PC-3 (cell line): ENCODE data around the gene RHOV. TPM values are rescaled to one million over a fixed set of nuclear protein-coding genes. Genes with fewer than 3 reads are reported as not detected.
A peak's percentile ranks its signal among the peaks of the same experiment; 100 is the strongest.

Experiments
- ATAC-seq: fragments of 200-7000 bp; cut with Tn5 transposase; 2 replicates; pipeline ENCODE4 v1.9.1; 2020; ENCODE audit warnings: mild to moderate bottlenecking, moderate library complexity
- BruUV-seq: library from RNA; stranded (reverse); fragments of 400-500 nt; replicated peaks from 2 replicates; lab custom pipeline; 2021; lab: Mats Ljungman, UMichigan
- CTCF ChIA-PET: fragments of 300-600 bp; sonication (Branson Sonifier 250); formaldehyde crosslinking; loops from one replicate; lab custom pipeline; 2022; ENCODE audit warnings: antibody characterized with exemption; lab: Charles Lee
- POLR2A ChIA-PET: fragments of 300-600 bp; sonication (Branson Sonifier 250); formaldehyde crosslinking; loops from one replicate; lab custom pipeline; 2022; ENCODE audit warnings: antibody characterized with exemption; ENCODE audit not compliant: unreplicated experiment; lab: Charles Lee
- DNase-seq: peaks from one replicate; pipeline ENCODE4 v3.0.0-alpha.2; 2015
- H2AFZ ChIP-seq: fragments of 300-600 bp; sonication (generic); 2 replicates; pipeline ENCODE4 v1.6.0; 2016; ENCODE audit warnings: antibody characterized with exemption, low read length
- H3F3A ChIP-seq: fragments of 300-600 bp; sonication (generic); one replicate; pipeline ENCODE4 v1.6.0; 2017; ENCODE audit warnings: antibody characterized with exemption, low read length, control low read depth, mild to moderate bottlenecking; ENCODE audit not compliant: unreplicated experiment
- H3K27ac ChIP-seq: fragments of 300-600 bp; sonication (generic); 2 replicates; pipeline ENCODE4 v1.5.1; 2016; ENCODE audit warnings: mild to moderate bottlenecking, low read length
- H3K27me3 ChIP-seq: fragments of 300-600 bp; sonication (generic); 2 replicates; pipeline ENCODE4 v1.6.1; 2016; ENCODE audit warnings: low read length, mixed read lengths
- H3K36me3 ChIP-seq: fragments of 300-600 bp; sonication (generic); 2 replicates; pipeline ENCODE4 v1.6.1; 2016; ENCODE audit warnings: low read depth, mixed run types, low read length, mixed read lengths
- H3K4me1 ChIP-seq: fragments of 300-600 bp; sonication (generic); 2 replicates; pipeline ENCODE4 v1.5.1; 2016; ENCODE audit warnings: low read length; ENCODE audit not compliant: insufficient read depth
- H3K4me2 ChIP-seq: fragments of 300-600 bp; sonication (generic); 2 replicates; pipeline ENCODE4 v1.6.0; 2016; ENCODE audit warnings: low read length
- H3K4me3 ChIP-seq: fragments of 300-600 bp; sonication (generic); 2 replicates; pipeline ENCODE4 v1.5.1; 2016; ENCODE audit warnings: mild to moderate bottlenecking, low read length, mixed read lengths
- H3K79me2 ChIP-seq: fragments of 300-600 bp; sonication (generic); 2 replicates; pipeline ENCODE4 v1.6.1; 2017; ENCODE audit warnings: low read length, mixed read lengths
- H3K9ac ChIP-seq: fragments of 300-600 bp; sonication (generic); 2 replicates; pipeline ENCODE4 v1.6.0; 2016; ENCODE audit warnings: mild to moderate bottlenecking, low read length
- H3K9me2 ChIP-seq: fragments of 300-600 bp; sonication (generic); replicated peaks from 2 replicates; pipeline ENCODE4 v1.6.1; 2016; ENCODE audit warnings: mixed run types, low read length, mixed read lengths
- H3K9me3 ChIP-seq: fragments of 300-600 bp; sonication (generic); 2 replicates; pipeline ENCODE4 v1.6.1; 2016; ENCODE audit warnings: low read length, mixed read lengths
- H4K20me1 ChIP-seq: fragments of 300-600 bp; sonication (generic); 2 replicates; pipeline ENCODE4 v1.6.1; 2016; ENCODE audit warnings: low read length, mixed read lengths
- EZH2 ChIP-seq: fragments of 300-600 bp; sonication (generic); IDR thresholded peaks from one replicate; pipeline ENCODE4 v1.6.1; 2017; ENCODE audit warnings: antibody characterized with exemption, mild to moderate bottlenecking, low read length; ENCODE audit not compliant: unreplicated experiment
- EZH2phosphoT487 ChIP-seq: fragments of 300-600 bp; sonication (generic); IDR thresholded peaks from 2 replicates; pipeline ENCODE4 v1.6.1; 2018; ENCODE audit warnings: mild to moderate bottlenecking, antibody characterized with exemption, low read length, borderline replicate concordance
- intact Hi-C: fragments of 100-400 bp; cut with micrococcal nuclease; formaldehyde crosslinking; loops from 2 replicates; pipeline ENCODE4 v1.9.0; 2023
- total RNA-seq: library from RNA; depleted of rRNA; stranded (reverse); fragments of >200 nt; gene quantifications from 2 replicates; pipeline ENCODE4 v1.2.3, GENCODE V29; 2014
- TF ChIP-seq, protein P1 (sequence below): fragments of 300-600 bp; sonication (generic); conservative IDR thresholded peaks from 2 replicates; pipeline ENCODE4 v1.5.1; 2017; ENCODE audit warnings: antibody characterized with exemption, low read depth, mild to moderate bottlenecking, low read length

Gene RHOV
- total RNA-seq, 1 experiment from 2014 or later = 39.5 TPM

DNA sequence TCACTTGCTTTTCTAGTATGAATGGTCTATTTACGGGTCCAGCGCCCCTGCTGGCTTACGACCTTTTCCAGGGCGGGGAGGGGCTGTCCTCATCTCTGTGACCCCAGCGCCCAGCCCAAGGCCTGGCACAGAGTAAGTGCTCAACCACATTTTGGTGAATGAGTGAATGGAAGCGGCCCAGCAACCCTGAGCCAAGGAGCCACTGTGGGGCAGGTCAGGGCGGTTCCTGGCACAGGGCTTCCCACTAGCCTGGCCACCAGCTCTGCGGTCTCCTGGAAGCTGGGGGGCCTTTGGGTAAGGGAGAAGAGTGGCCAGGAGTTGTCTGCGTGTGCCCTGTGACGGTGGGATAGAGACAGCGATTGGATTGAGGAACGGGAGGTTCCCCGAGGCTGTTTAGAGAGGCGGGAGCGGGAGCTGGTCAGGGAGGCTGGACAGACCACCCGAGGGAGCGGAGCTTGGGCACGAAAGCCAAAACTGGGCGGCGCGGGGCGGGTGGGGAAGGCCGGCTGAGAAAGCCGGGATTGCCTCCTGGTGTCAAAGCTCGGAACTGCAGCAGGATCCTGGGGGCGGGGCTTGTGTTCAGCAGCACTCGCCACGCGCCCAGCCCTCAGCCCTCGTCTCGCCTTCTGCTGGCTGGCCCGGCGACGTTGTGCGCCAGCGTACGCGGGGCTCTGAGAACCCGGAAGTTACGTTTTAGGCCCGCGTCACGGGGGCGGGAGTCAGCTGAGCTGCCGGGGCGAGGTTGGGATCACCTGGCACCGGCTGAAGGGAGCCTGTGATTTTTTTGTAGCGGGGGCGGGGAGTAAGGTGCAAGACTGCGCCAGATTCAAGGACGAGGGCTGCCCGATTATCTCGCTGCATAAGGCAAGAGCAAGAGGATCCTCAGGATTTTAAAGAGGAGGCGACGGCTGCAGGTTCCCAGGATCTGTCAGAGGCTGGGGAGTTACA is 20.0 kb upstream of the RHOV start, which contains the start of gene VPS18:
Gene VPS18, plus strand, starts transcription at position 718 of the 948 bp plus-strand sequence. CDS start 319 bp downstream, outside the sequence.
- ATAC-seq (peak; percentile 92), DNase-seq (peak; percentile 99)
- H3K36me3 ChIP-seq = peaks cover 13% of the 10 kb centered on the region; the same call in 1 of the 2 replicates
- peak within 1 kb of the TSS; percentile 81 for H3K27ac ChIP-seq
- ChIA-PET POLR2A (interaction anchor here (0.6 to 0.7 kb wide), 4 partner anchors 42 to 615 kb away, joined by 3 to 4 read pairs (median 4); no protein-coding TSS in a partner anchor), CTCF (interaction anchor here (0.6 to 2.6 kb wide), 24 partner anchors 10 to 260 kb away, joined by 3 to 80 read pairs (median 4); partner anchors contain the start of genes DNAJC17, RAD51, RHOV and ZFYVE19)
- H3F3A ChIP-seq = no peaks in the 10 kb centered on the region
- no peaks in the 10 kb centered on the region for H3K9me2 ChIP-seq
- H3K4me3 ChIP-seq = peak within 1 kb of the TSS; percentile 87
- intact Hi-C loops = loop anchor here (1.0 to 10.0 kb wide), 5 partner anchors 15 to 299 kb away; partner anchors contain the start of gene KNL1
- no TSS peak for BruUV-seq
- no peaks in the 10 kb centered on the region for H3K9me3 ChIP-seq
- no peaks in the 10 kb centered on the region for H3K27me3 ChIP-seq
- peak within 1 kb of the TSS; percentile 95 for H3K9ac ChIP-seq
- H2AFZ ChIP-seq = peak within 1 kb of the TSS; percentile 85
- H3K4me2 ChIP-seq = peak within 1 kb of the TSS; percentile 93
- peaks cover 16% of the 10 kb centered on the region for H3K4me1 ChIP-seq
- H4K20me1 ChIP-seq = no peaks in the 10 kb centered on the region; the same call in 1 of the 2 replicates
- peaks cover 32% of the 10 kb centered on the region for H3K79me2 ChIP-seq
- no peak for TF ChIP-seq EZH2
- TF ChIP-seq, protein P1, sequence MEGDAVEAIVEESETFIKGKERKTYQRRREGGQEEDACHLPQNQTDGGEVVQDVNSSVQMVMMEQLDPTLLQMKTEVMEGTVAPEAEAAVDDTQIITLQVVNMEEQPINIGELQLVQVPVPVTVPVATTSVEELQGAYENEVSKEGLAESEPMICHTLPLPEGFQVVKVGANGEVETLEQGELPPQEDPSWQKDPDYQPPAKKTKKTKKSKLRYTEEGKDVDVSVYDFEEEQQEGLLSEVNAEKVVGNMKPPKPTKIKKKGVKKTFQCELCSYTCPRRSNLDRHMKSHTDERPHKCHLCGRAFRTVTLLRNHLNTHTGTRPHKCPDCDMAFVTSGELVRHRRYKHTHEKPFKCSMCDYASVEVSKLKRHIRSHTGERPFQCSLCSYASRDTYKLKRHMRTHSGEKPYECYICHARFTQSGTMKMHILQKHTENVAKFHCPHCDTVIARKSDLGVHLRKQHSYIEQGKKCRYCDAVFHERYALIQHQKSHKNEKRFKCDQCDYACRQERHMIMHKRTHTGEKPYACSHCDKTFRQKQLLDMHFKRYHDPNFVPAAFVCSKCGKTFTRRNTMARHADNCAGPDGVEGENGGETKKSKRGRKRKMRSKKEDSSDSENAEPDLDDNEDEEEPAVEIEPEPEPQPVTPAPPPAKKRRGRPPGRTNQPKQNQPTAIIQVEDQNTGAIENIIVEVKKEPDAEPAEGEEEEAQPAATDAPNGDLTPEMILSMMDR = peak; percentile 74

DNA sequence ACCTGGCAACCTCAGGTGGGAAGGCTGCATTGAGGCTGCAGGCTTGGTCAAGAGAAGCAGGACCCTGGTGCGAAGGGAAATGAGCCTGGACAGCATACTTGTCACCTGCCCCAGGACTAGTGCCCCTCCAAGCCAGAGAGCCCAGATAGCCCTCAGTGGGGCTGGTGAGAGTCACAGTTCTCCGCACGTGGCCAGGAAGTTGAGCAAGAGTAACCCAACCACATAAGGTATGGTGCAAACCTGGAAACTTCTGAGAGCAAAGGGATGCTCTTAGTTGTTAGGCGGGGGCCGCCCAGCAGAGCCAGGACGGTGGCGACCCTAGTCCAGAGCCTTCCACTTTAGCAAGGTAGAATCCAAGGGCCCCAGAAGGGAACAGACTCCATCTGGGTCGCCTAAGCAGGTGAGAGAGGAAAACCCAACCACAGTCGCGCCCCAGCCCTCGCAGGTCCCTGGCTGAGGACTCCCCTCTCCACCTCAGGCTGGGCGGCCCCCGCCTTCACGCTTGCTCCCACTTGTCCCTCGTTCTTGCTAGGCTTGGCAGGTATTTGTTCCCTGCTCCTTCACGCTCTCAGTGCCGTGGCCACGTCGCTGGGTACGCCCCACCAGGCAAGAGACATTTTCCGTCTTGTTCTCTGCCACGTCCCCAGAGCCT is 19.1 kb upstream of the RHOV start:
- peak overlapping the region; percentile 70; the same call in 1 of the 2 replicates for H3K9ac ChIP-seq

More for the DNA sequence above, 19.1 kb upstream of the RHOV start:
- Histone ChIP-seq H4K20me1 (no peaks in the 10 kb centered on the region; the same call in 1 of the 2 replicates), H3K27me3 (no peaks in the 10 kb centered on the region), H2AFZ (no peak overlapping the region; the same call in 1 of the 2 replicates), H3K4me3 (no peak overlapping the region), H3K9me2 (no peaks in the 10 kb centered on the region), H3F3A (no peaks in the 10 kb centered on the region), H3K27ac (no peak overlapping the region), H3K79me2 (peaks cover 32% of the 10 kb centered on the region), H3K9me3 (no peaks in the 10 kb centered on the region), H3K4me1 (peaks cover 16% of the 10 kb centered on the region), H3K36me3 (peaks cover 10% of the 10 kb centered on the region; the same call in 1 of the 2 replicates), H3K4me2 (no peak overlapping the region; the same call in 1 of the 2 replicates)
- DNase-seq = no peak
- TF ChIP-seq, protein P1 = no peak
- TF ChIP-seq EZH2phosphoT487 (no peak), EZH2 (no peak)
- ATAC-seq = no peak
- ChIA-PET POLR2A (no interaction called here), CTCF (interaction anchor here (0.6 to 2.5 kb wide), 7 partner anchors 20 to 198 kb away, joined by 3 to 80 read pairs (median 16); partner anchors contain the start of genes RAD51 and RHOV)
- intact Hi-C loops = loop anchor here (2.0 to 10.0 kb wide), 3 partner anchors 14 to 298 kb away; partner anchors contain the start of gene KNL1
- no TSS peak for BruUV-seq
